Measurements from ENCODE around the gene CRTC1. TPM values are rescaled to one million over a fixed set of nuclear protein-coding genes. Genes with fewer than 3 reads are reported as not detected.

CRTC1 gene
- total RNA-seq, 1 experiment from 2014 or later, result 19.0 TPM

- Histone ChIP-seq H4K91ac (ENCODE audit: insufficient read length, low read depth, low read length) (no peak overlapping the region), H2BK5ac (ENCODE audit: insufficient read length, low read length) (no peak overlapping the region), H3K79me2 (ENCODE audit: insufficient read depth, low read length) (no peaks in the 10 kb centered on the region), H3K18ac (ENCODE audit: insufficient read length, low read depth, low read length) (no peak overlapping the region), H2BK120ac (ENCODE audit: low read depth, low read length, poor library complexity, severe bottlenecking) (no peak overlapping the region), H3K9ac (ENCODE audit: extremely low read depth, insufficient read length, low read length) (no peak overlapping the region), H4K5ac (ENCODE audit: insufficient read length, low read depth, low read length) (no peak overlapping the region), H3K4me2 (ENCODE audit: insufficient read depth, insufficient read length, low read length) (no peak overlapping the region), H2BK12ac (ENCODE audit: insufficient read length, low read depth, low read length) (no peak overlapping the region), H2BK15ac (ENCODE audit: low read depth, low read length) (no peak overlapping the region), H3K79me1 (ENCODE audit: insufficient read depth, low read depth, low read length, poor library complexity, severe bottlenecking) (no peaks in the 10 kb centered on the region), H3K14ac (ENCODE audit: insufficient read depth, low read length) (no peak overlapping the region; the same call in 1 of the 2 replicates), H3K4ac (ENCODE audit: low read depth, low read length) (no peak overlapping the region), H3K23ac (ENCODE audit: insufficient read length, low read depth, low read length) (no peak overlapping the region), H4K8ac (replicated peaks; ENCODE audit: insufficient read length, low read depth, low read length) (no peak overlapping the region), H2BK20ac (ENCODE audit: low read depth, low read length, poor library complexity, severe bottlenecking) (no peak overlapping the region), H2AFZ (ENCODE audit: low read length) (no peak overlapping the region), H3K9me3 (ENCODE audit: control insufficient read depth, low read depth, low read length) (no peaks in the 10 kb centered on the region), H3T11ph (ENCODE audit: low read length) (no peak overlapping the region), H3K27ac (ENCODE audit: insufficient read length, low read depth, low read length) (no peak overlapping the region), H3K23me2 (ENCODE audit: insufficient read length, low read depth, low read length, poor library complexity, severe bottlenecking) (peaks cover 7% of the 10 kb centered on the region), H3K56ac (ENCODE audit: insufficient read length, low read depth, low read length) (no peak overlapping the region), H4K20me1 (ENCODE audit: control insufficient read depth, insufficient read depth, insufficient read length) (no peaks in the 10 kb centered on the region), H3K27me3 (ENCODE audit: insufficient read depth, low read length) (peaks cover 69% of the 10 kb centered on the region), H3K4me1 (ENCODE audit: insufficient read depth, low read length) (no peaks in the 10 kb centered on the region), H2AK5ac (ENCODE audit: insufficient read length, low read length) (no peak overlapping the region)
- peaks cover 0 to 8% of the 10 kb centered on the region in 2 experiments; a peak in 3 of 5 replicates for H3K9me3 Mint-ChIP-seq
- H3K27ac Mint-ChIP-seq, result no peak overlapping the region
- H3K36me3 Mint-ChIP-seq (ENCODE audit: insufficient read depth in 1 of 3, low read depth in 3 of 3), result no peaks in the 10 kb centered on the region; a peak in 1 of 7 replicates
- no CpG with 5 or more reads among the region's 22 CpGs for WGBS (ENCODE audit: extremely low coverage, insufficient read length, low lambda C conversion rate)
- peaks cover 100% of the 10 kb centered on the region for H3K27me3 Mint-ChIP-seq (ENCODE audit: low read depth)
- peaks cover 11 to 26% of the 10 kb centered on the region in 2 experiments for H3K4me1 Mint-ChIP-seq
- H3K4me3 Mint-ChIP-seq, result no peak overlapping the region
- TF ChIP-seq CTCF (conservative IDR thresholded peaks at IDR 0.05), result no peak
- no peak for DNase-seq
These were observed 99.2 kb downstream of the CRTC1 start for GRCh38 chr19:18782559-18783225.

Data from H9 (cell line).